Activated CD4-positive, alpha-beta T cell treated with anti-CD3 and anti-CD28 coated beads for 4 hours (primary cell): Measurements from ENCODE around the gene ZMYND11.
"Not testable (repeated sequence)": the region's sequence is repeated elsewhere in the genome, so short reads cannot be mapped to it uniquely, and the experiment has no call there.

Source experiments
- DNase-seq, 2 donors: peaks; one replicate each; pipeline ENCODE4 v3.0.0-alpha.2; 2020

ZMYND11 gene

GRCh38 chr10:288316-289200 lies 153.3 kb downstream of the ZMYND11 start:
- DNase-seq, result no peak

- DNase-seq, result no peak
Observed at GRCh38 chr10:289581-289980, 154.3 kb downstream of the ZMYND11 start.

DNA sequence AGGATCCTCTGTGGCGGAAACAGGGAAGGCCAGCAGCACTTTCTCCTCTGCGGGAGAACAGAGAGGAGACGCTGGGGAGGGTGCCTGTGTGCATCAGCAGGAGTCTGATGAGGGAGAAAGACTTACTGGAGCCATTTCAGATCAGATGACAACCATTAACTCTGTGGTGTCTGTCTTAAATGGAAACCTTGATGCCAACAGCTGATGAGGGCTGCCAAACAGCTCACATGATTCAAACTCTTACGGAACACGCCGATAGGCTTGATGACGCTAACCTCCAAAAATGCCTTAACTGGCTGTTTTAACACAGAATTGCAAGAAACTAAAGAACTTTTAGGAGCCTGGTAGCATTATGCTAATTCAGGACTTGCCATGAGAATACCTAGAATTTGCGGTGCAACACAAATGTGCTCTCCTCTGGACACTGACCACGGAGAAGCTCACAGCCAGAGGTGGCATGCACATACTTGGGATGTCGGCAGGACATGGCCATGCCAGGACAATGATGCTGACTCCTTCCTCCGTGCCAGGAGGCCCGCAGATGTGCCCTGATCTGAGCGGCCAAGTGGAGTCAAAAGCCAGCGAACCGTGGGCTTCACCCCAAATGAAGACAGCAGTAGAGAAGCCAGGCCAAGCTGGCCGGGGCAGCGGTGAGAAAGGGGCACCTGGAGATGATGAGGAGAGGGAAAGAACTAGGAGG lies 154.9 kb downstream of the ZMYND11 start:
- DNase-seq, result no peak

- DNase-seq, result no peak
Observed at GRCh38 chr10:293636-294035, 158.4 kb downstream of the ZMYND11 start.

GRCh38 chr10:297567-297966 lies 162.3 kb downstream of the ZMYND11 start:
- no peak for DNase-seq

GRCh38 chr10:298033-298432 lies 162.8 kb downstream of the ZMYND11 start:
- DNase-seq, result no peak

DNA sequence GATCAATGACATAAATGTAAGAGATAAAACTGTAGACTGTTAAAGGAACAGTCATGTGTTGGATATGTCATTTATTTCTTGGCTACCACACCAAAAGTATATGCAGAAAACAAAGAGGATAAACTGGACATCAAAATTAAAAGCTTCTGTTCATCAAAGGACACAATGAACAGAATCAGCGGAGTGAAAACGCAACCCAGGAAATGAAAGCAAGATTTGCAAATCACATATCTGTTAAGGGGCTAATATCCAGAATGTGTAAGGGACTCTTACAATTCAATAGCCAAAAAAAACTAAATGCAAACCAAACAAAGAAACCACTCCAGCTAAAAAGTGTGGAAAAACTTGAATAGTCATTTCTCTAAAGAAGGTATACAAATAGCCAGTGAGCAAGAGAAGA lies 164.3 kb downstream of the ZMYND11 start:
- no peak for DNase-seq

DNA sequence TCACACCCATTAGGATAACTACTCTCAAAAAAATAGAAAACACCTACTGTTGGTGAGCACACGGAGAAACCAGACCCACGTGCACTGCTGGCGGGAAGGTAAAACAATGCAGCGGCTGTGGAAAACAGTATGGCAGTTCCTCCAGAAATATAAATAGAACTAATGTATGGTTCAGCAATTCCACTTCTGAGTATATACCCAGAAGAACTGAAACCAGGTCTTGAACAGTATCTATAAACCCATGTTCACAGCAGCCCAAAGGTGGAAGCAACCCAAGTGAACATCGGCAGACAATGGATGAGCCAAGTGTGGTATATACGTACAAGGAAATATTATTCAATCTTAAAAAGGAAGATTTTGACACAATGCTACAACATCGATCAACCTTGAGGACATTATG lies 164.7 kb downstream of the ZMYND11 start:
- DNase-seq, result no peak

DNA sequence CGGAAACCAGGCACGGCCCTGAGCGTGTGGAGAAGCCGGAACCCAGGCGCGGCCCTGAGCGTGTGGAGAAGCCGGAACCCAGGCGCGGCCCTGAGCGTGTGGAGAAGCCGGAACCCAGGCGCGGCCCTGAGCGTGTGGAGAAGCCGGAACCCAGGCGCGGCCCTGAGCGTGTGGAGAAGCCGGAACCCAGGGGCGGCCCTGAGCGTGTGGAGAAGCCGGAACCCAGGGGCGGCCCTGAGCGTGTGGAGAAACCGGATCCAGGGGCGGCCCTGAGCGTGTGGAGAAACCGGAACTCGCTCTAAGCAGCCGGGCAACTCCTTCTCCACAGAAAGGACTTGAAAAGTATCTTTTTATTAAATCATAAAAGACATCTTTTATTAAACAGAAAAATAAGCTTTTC lies 165.3 kb downstream of the ZMYND11 start:
- not testable (repeated sequence) for DNase-seq

- no peak for DNase-seq
Observed at GRCh38 chr10:301536-301935, 166.3 kb downstream of the ZMYND11 start.
